Adrenal gland (tissue), 12 donors: ENCODE measurements around the gene RPTOR. TPM values are rescaled to one million over a fixed set of nuclear protein-coding genes. Genes with fewer than 3 reads are reported as not detected.

Source experiments
- DNase-seq, 7 donors: peaks; one replicate each; pipeline ENCODE4 v3.0.0-alpha.2; 2019 to 2020
- H3K27ac ChIP-seq, 5 donors: fragments of 200-600 bp; sonication (generic) in 4 of 5; 1 replicate in 3 of 5; 2 replicates in 2 of 5; pipeline versions ENCODE4 v1.5.1 to v1.8.0; 2016 to 2020; ENCODE audit warnings: mild to moderate bottlenecking in 1 of 5
- H3K27me3 ChIP-seq: fragments of 200-600 bp; 2 replicates; pipeline ENCODE4 v1.8.0; 2021
- H3K36me3 ChIP-seq, 2 donors: fragments of 200-600 bp; replicated peaks in 1 of 2; 1 replicate in 1 of 2; 2 replicates in 1 of 2; pipeline versions ENCODE4 v1.5.1 to v1.8.0; 2018 to 2022
- H3K4me1 ChIP-seq, 2 donors: fragments of 200-600 bp; replicated peaks in 1 of 2; 1 replicate in 1 of 2; 2 replicates in 1 of 2; pipeline versions ENCODE4 v1.5.1 to v1.8.0; 2018 to 2021
- H3K4me3 ChIP-seq, 4 donors: fragments of 200-600 bp; sonication (generic) in 3 of 4; one replicate each; pipeline ENCODE4 v1.5.1; 2016 to 2018
- H3K9me3 ChIP-seq, 3 donors: fragments of 200-600 bp; sonication (generic) in 1 of 3; replicated peaks in 1 of 3; 1 replicate in 2 of 3; 2 replicates in 1 of 3; pipeline versions ENCODE4 v1.5.1 to v1.8.0; 2016 to 2021
- CTCF ChIP-seq, 6 experiments: fragments of 450-650 bp in 4 of 6; fragments of 200-600 bp in 2 of 6; sonication (generic) in 1 of 6; IDR thresholded peaks; 1 replicate in 5 of 6; 2 replicates in 1 of 6; pipeline versions ENCODE4 v1.5.1 to v1.8.0; 2016 to 2021; ENCODE audit warnings: antibody characterized with exemption in 6 of 6, mild to moderate bottlenecking in 2 of 6, moderate library complexity in 1 of 6
- POLR2A ChIP-seq, 2 donors: fragments of 450-650 bp; IDR thresholded peaks; one replicate each; pipeline ENCODE4 v1.6.1; 2017; ENCODE audit warnings: antibody characterized with exemption in 2 of 2, mild to moderate bottlenecking in 2 of 2, moderate library complexity in 1 of 2
- WGBS, 4 donors: extraction: QIAGEN DNeasy Blood & Tissue Kit in 2 of 4; methylation state at CpG; one replicate each; pipeline versions ENCODE4 v1.1.5 to v1.1.7; 2013 to 2017; 5-methylcytosine and 5-hydroxymethylcytosine counted together
- intact Hi-C, 2 donors: fragments of 100-400 bp; cut with DNase I; formaldehyde crosslinking; loops; one replicate each; pipeline versions ENCODE4 v1.14.1 to v1.15.0; 2022 to 2023
- polyA plus RNA-seq, 3 donors: library from polyadenylated mRNA; stranded (reverse); fragments of 200-250 nt in 2 of 3; fragments of 350-450 nt in 1 of 3; fragmentation: Illumina TruSeq in 1 of 3; extraction: RNeasy Lipid Tissue Mini Kit (QIAGEN cat#74804) in 1 of 3; gene quantifications; one replicate each; pipeline ENCODE4 v1.2.3, GENCODE V29; 2013 to 2014
- total RNA-seq, 9 donors: library from RNA; depleted of rRNA in 4 of 9; stranded (reverse); fragments of >200 nt in 4 of 9; fragments of 120-200 nt in 1 of 9; fragmentation: NEBNext Ultra II Directional in 1 of 9; extraction: Animal tissue kit (Norgen Biotek cat#: 25700) in 1 of 9; gene quantifications; one replicate each; pipeline versions ENCODE4 v1.1.0 to v1.2.4, GENCODE V29; 2013 to 2023
- donor health status: healthy with polysubstance abuse.
- donor health status: Bipolar disorder and iron deficiency.
- donor health status: DM: yes; HTN: yes; CAD: no.
- donor health status: DM: no; HTN: no; CAD: no.
- donor health status: DM: no; HTN: no; CAD: no.
- donor health status: DM: yes; HTN: yes; CAD: no.

The RPTOR gene
- total and polyA plus RNA-seq, 12 donors, result 9.7 to 53.3 (median 29.7) TPM

GRCh38 chr17:80765241-80765961 is 220.8 kb downstream of the RPTOR start:
- no peak for TF ChIP-seq POLR2A (IDR thresholded peaks at IDR 0.05)
- no peak for TF ChIP-seq CTCF (IDR thresholded peaks at IDR 0.05)
- H3K27me3 ChIP-seq, result no peaks in the 10 kb centered on the region
- no peak overlapping the region for H3K27ac ChIP-seq
- intact Hi-C loops, result no loop called here
- H3K9me3 ChIP-seq, result no peaks in the 10 kb centered on the region
- H3K4me1 ChIP-seq, result no peaks in the 10 kb centered on the region
- DNase-seq, result peak in 1 of 7 donors; percentile 43
- H3K36me3 ChIP-seq, result no peaks in the 10 kb centered on the region
- no peak overlapping the region for H3K4me3 ChIP-seq
- WGBS, 4 donors, result 68 to 82% (median 76%) methylated on average over 18 of the region's 18 CpGs

GRCh38 chr17:80766290-80766855 is 221.7 kb downstream of the RPTOR start:
- intact Hi-C loops, result no loop called here
- Histone ChIP-seq H3K36me3 (no peaks in the 10 kb centered on the region), H3K27ac (no peak overlapping the region), H3K4me3 (no peak overlapping the region), H3K9me3 (no peaks in the 10 kb centered on the region), H3K27me3 (no peaks in the 10 kb centered on the region), H3K4me1 (no peaks in the 10 kb centered on the region)
- no peak for DNase-seq
- WGBS, 4 donors, result 92 to 99% (median 98%) methylated on average over 3 of the region's 3 CpGs
- TF ChIP-seq CTCF (IDR thresholded peaks at IDR 0.05), result no peak
- no peak for TF ChIP-seq POLR2A (IDR thresholded peaks at IDR 0.05)

GRCh38 chr17:80768389-80768788 is 223.8 kb downstream of the RPTOR start:
- Histone ChIP-seq H3K27ac (no peak overlapping the region), H3K4me3 (no peak overlapping the region), H3K36me3 (no peaks in the 10 kb centered on the region), H3K4me1 (no peaks in the 10 kb centered on the region), H3K9me3 (no peaks in the 10 kb centered on the region), H3K27me3 (no peaks in the 10 kb centered on the region)
- DNase-seq, result no peak
- 74 to 92% (median 82%) methylated on average over 6 of the region's 6 CpGs for WGBS, 4 donors
- intact Hi-C loops, result no loop called here
- no peak for TF ChIP-seq POLR2A (IDR thresholded peaks at IDR 0.05)
- TF ChIP-seq CTCF (IDR thresholded peaks at IDR 0.05), result no peak

- Histone ChIP-seq H3K4me1 (no peaks in the 10 kb centered on the region), H3K9me3 (no peaks in the 10 kb centered on the region), H3K36me3 (no peaks in the 10 kb centered on the region), H3K27me3 (no peaks in the 10 kb centered on the region), H3K4me3 (no peak overlapping the region), H3K27ac (no peak overlapping the region)
- intact Hi-C loops, result no loop called here
- DNase-seq, result peak in 1 of 7 donors; percentile 33
- 96 to 98% (median 97%) methylated on average over 9 to 10 of the region's 10 CpGs for WGBS, 4 donors
- TF ChIP-seq POLR2A (IDR thresholded peaks at IDR 0.05) (no peak), CTCF (IDR thresholded peaks at IDR 0.05) (no peak)
Observed at GRCh38 chr17:80768936-80769335, 224.3 kb downstream of the RPTOR start.
